Psoas muscle (tissue), 8 donors: ENCODE data around the gene QRICH2. TPM values are rescaled to one million over a fixed set of nuclear protein-coding genes. Genes with fewer than 3 reads are reported as not detected.

Experiments
- ATAC-seq, 4 donors: fragments of 200-7000 bp; cut with Tn5 transposase; one replicate each; pipeline ENCODE4 v1.9.1; 2020; ENCODE audit warnings: moderate library complexity in 3 of 4, mild to moderate bottlenecking in 2 of 4
- DNase-seq, 2 donors: peaks; one replicate each; pipeline ENCODE4 v3.0.0-alpha.2; 2020
- H3K27ac ChIP-seq: fragments of 200-600 bp; one replicate; pipeline ENCODE4 v1.8.0; 2022
- H3K27me3 ChIP-seq, 3 donors: fragments of 200-600 bp in 1 of 3; one replicate each; pipeline versions ENCODE4 v1.6.1 to v1.8.0; 2013 to 2022; ENCODE audit warnings: low read length in 2 of 3, mild to moderate bottlenecking in 2 of 3, moderate library complexity in 1 of 3; ENCODE audit not compliant: insufficient read depth in 3 of 3
- H3K36me3 ChIP-seq, 2 donors: fragments of 200-600 bp in 1 of 2; one replicate each; pipeline versions ENCODE4 v1.6.1 to v1.8.0; 2013 to 2022; ENCODE audit warnings: low read depth in 1 of 2, mild to moderate bottlenecking in 1 of 2, moderate library complexity in 1 of 2; ENCODE audit not compliant: insufficient read depth in 1 of 2
- H3K4me1 ChIP-seq: fragments of 200-600 bp; one replicate; pipeline ENCODE4 v1.8.0; 2022
- H3K4me3 ChIP-seq: fragments of 200-600 bp; one replicate; pipeline ENCODE4 v1.8.0; 2022; ENCODE audit warnings: mild to moderate bottlenecking
- H3K9me3 ChIP-seq: fragments of 200-600 bp; one replicate; pipeline ENCODE4 v1.8.0; 2022
- WGBS, 3 donors: extraction: QIAGEN DNeasy Blood & Tissue Kit; methylation state at CpG; one replicate each; pipeline versions ENCODE4 v1.1.6 to v1.1.7; 2013; 5-methylcytosine and 5-hydroxymethylcytosine counted together
- intact Hi-C, 2 donors: fragments of 100-400 bp; cut with DNase I; formaldehyde crosslinking; loops; one replicate each; pipeline versions ENCODE4 v1.11.0 to v1.14.2; 2022
- polyA plus RNA-seq, 3 donors: library from polyadenylated mRNA; stranded (reverse); fragments of 200-250 nt; gene quantifications; one replicate each; pipeline ENCODE4 v1.2.3, GENCODE V29; 2013
- total RNA-seq, 4 donors: library from RNA; stranded (reverse); fragmentation: NEBNext Ultra II Directional in 2 of 4; extraction: Animal tissue kit (Norgen Biotek cat#: 25700) in 2 of 4; gene quantifications; one replicate each; pipeline versions ENCODE4 v1.2.1 to v1.2.4, GENCODE V29; 2021 to 2023
- TF ChIP-seq, protein P1 (sequence below): fragments of 200-600 bp; IDR thresholded peaks from one replicate; pipeline ENCODE4 v1.8.0; 2022; ENCODE audit warnings: antibody characterized with exemption
- donor health status: healthy with polysubstance abuse.
- donor health status: DM: no; HTN: no; CAD: no; lungs with moderate emphysema.
- donor health status: Bipolar disorder and iron deficiency.
- donor health status: healthy.
- donor health status: DM: yes; HTN: yes; CAD: no.
- donor health status: DM: no; HTN: no; CAD: no.
- donor health status: DM: no; HTN: no; CAD: no.
- donor health status: DM: yes; HTN: yes; CAD: no.

Gene QRICH2
- total and polyA plus RNA-seq, 7 donors = 0.69 to 1.5 (median 1.1) TPM

GRCh38 chr17:76266244-76266938 is 41.7 kb downstream of the QRICH2 start:
- ATAC-seq (no peak), DNase-seq (no peak)
- TF ChIP-seq, protein P1, sequence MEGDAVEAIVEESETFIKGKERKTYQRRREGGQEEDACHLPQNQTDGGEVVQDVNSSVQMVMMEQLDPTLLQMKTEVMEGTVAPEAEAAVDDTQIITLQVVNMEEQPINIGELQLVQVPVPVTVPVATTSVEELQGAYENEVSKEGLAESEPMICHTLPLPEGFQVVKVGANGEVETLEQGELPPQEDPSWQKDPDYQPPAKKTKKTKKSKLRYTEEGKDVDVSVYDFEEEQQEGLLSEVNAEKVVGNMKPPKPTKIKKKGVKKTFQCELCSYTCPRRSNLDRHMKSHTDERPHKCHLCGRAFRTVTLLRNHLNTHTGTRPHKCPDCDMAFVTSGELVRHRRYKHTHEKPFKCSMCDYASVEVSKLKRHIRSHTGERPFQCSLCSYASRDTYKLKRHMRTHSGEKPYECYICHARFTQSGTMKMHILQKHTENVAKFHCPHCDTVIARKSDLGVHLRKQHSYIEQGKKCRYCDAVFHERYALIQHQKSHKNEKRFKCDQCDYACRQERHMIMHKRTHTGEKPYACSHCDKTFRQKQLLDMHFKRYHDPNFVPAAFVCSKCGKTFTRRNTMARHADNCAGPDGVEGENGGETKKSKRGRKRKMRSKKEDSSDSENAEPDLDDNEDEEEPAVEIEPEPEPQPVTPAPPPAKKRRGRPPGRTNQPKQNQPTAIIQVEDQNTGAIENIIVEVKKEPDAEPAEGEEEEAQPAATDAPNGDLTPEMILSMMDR = no peak
- Histone ChIP-seq H3K9me3 (no peaks in the 10 kb centered on the region), H3K27me3 (no peaks in the 10 kb centered on the region), H3K4me1 (peaks cover 77% of the 10 kb centered on the region), H3K27ac (peak overlapping the region; percentile 94), H3K36me3 (peaks cover 5 to 11% of the 10 kb centered on the region in 2 donors), H3K4me3 (peak overlapping the region; percentile 86)
- 3 to 7% (median 4%) methylated on average over 10 to 12 of the region's 12 CpGs for WGBS, 3 donors
- intact Hi-C loops = no loop called here

- Histone ChIP-seq H3K36me3 (peaks cover 5 to 11% of the 10 kb centered on the region in 2 donors), H3K4me1 (peaks cover 70% of the 10 kb centered on the region), H3K9me3 (no peaks in the 10 kb centered on the region), H3K27ac (peak overlapping the region; percentile 94), H3K4me3 (peak overlapping the region; percentile 86), H3K27me3 (no peaks in the 10 kb centered on the region)
- peak; percentile 69 to 84 for DNase-seq
- WGBS, 3 donors = 0 to 2% (median 1%) methylated on average over 23 to 76 of the region's 76 CpGs
- intact Hi-C loops = no loop called here
- TF ChIP-seq, protein P1 = no peak
- ATAC-seq = peak in 1 of 4 donors; percentile 0
Measured at GRCh38 chr17:76265624-76266243, 42.3 kb downstream of the QRICH2 start.

GRCh38 chr17:76264755-76265623 is 43.1 kb downstream of the QRICH2 start, which contains the start of gene UBALD2:
Gene UBALD2, plus strand, starts transcription at chr17:76265348. Its CDS starts 158 bp downstream, at chr17:76265506.
- peak within 1 kb of the TSS; percentile 94 for H3K27ac ChIP-seq
- peaks cover 4 to 6% of the 10 kb centered on the region in 2 donors for H3K36me3 ChIP-seq
- ATAC-seq (peak; percentile 79 to 88 (median 85)), DNase-seq (peak; percentile 100)
- H3K27me3 ChIP-seq = no peaks in the 10 kb centered on the region
- intact Hi-C loops = no loop called here
- TF ChIP-seq, protein P1 = no peak
- peaks cover 63% of the 10 kb centered on the region for H3K4me1 ChIP-seq
- H3K9me3 ChIP-seq = no peaks in the 10 kb centered on the region
- whole genome bisulfite sequencing, 3 donors = 0 to 1% (median 0%) methylated on average over 46 to 94 of the region's 94 CpGs
- H3K4me3 ChIP-seq = peak within 1 kb of the TSS; percentile 86

- Histone ChIP-seq H3K36me3 (peaks cover 0 to 4% of the 10 kb centered on the region in 2 donors), H3K27me3 (no peaks in the 10 kb centered on the region), H3K4me3 (peak overlapping the region; percentile 86), H3K4me1 (peaks cover 57% of the 10 kb centered on the region), H3K27ac (peak overlapping the region; percentile 94), H3K9me3 (no peaks in the 10 kb centered on the region)
- TF ChIP-seq, protein P1 = no peak
- intact Hi-C loops = no loop called here
- DNase-seq (no peak), ATAC-seq (no peak)
- 25 to 41% (median 28%) methylated on average over 9 of the region's 9 CpGs for WGBS, 3 donors
Measured at GRCh38 chr17:76264425-76264754, 43.7 kb downstream of the QRICH2 start.
